GM12874 (cell line): ENCODE data around the gene AGR3.

ENCODE experiments used
- TF ChIP-seq, protein P1 (sequence below): IDR thresholded peaks from 2 replicates; pipeline ENCODE4 v1.5.1; 2011; ENCODE audit warnings: low read depth, mild to moderate bottlenecking, control low read depth, low read length, moderate library complexity; ENCODE audit not compliant: insufficient read depth

Gene AGR3

GRCh38 chr7:16921151-16921550 is 39.4 kb upstream of the AGR3 start:
- TF ChIP-seq, protein P1, sequence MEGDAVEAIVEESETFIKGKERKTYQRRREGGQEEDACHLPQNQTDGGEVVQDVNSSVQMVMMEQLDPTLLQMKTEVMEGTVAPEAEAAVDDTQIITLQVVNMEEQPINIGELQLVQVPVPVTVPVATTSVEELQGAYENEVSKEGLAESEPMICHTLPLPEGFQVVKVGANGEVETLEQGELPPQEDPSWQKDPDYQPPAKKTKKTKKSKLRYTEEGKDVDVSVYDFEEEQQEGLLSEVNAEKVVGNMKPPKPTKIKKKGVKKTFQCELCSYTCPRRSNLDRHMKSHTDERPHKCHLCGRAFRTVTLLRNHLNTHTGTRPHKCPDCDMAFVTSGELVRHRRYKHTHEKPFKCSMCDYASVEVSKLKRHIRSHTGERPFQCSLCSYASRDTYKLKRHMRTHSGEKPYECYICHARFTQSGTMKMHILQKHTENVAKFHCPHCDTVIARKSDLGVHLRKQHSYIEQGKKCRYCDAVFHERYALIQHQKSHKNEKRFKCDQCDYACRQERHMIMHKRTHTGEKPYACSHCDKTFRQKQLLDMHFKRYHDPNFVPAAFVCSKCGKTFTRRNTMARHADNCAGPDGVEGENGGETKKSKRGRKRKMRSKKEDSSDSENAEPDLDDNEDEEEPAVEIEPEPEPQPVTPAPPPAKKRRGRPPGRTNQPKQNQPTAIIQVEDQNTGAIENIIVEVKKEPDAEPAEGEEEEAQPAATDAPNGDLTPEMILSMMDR = no peak

DNA sequence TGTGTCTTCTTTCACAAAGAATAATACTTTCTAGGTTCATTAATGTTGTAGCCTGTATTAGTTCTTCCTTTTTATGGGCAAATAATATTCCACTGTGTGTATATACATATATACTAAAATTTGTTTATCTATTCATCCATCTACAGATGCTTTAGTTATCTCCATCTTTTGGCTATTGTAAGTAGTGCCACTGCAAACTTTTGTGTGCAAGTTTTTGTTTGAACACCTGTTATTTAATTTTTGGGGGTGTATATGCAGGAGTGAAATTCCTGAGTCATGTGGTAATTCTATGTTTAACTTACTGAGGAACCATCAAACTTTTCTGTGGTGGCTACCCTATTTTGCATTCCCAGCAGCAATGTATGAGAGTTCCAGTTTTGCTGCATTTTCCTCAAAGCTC is 37.7 kb upstream of the AGR3 start:
- TF ChIP-seq, protein P1 = no peak

- TF ChIP-seq, protein P1 = peak; percentile 32; the same call in 1 of the 2 replicates
These were observed 36.6 kb upstream of the AGR3 start for GRCh38 chr7:16918288-16918895.

- TF ChIP-seq, protein P1 = no peak
These were observed 35.0 kb upstream of the AGR3 start for GRCh38 chr7:16916738-16917137.

GRCh38 chr7:16916105-16916639 is 34.4 kb upstream of the AGR3 start:
- TF ChIP-seq, protein P1 = no peak

DNA sequence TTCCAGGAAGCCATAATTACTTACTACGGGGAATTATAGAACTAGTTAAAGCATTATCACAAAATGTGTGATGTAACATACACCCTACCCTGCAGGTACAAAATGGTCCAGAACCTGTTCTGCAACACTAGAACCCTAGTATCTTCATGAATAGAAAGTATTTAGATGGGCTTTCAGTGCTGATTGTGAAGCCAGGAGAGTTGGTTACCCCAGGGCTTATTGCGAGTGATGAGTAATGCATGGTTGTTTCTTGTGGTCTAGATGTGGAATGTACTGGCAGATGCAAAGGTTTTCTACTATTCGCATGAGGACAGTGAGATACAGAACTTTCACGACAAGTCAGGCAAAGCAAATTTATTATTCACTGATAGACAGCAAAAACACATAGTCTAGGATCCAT is 33.6 kb upstream of the AGR3 start:
- TF ChIP-seq, protein P1 = no peak

DNA sequence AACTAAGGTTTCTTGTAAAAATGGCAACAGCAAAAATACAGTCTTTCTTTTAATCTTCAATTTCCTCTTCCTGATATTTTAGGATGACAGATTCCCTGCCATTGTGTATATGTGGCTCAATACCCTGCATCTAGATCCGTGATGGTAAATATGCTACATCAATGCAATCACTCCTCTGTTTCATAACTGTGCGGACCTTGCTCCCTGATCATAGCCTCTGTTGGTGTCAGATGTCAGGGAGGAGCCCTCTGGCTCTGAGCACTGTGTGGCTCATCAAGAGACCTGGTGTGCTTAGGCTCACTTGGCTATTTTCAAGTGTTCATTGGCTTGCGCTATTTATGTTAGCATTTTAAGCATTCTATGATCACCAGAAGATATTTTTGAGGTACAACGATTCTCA is 33.0 kb upstream of the AGR3 start:
- TF ChIP-seq, protein P1 = no peak

DNA sequence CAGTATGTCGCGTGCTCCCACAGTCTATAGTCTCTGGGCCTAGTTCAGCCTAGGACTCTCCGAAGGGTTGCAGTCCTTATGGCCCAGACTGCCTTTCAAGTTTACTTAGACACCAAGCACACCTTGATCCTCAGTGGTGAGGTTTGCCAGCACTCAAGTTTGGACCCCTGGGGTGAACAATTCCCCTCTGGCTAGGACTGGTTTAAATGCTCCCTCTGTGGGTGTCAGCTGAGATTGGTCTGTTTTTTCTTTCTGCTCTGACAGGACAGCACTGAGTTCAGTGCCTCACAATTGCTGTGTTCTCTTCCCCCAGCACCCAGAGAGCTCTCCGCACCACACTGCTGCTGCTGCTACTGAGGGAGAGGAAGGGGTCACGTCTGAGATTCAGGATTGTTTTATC is 31.9 kb upstream of the AGR3 start:
- TF ChIP-seq, protein P1 = no peak
